IMR-90 (cell line): Measurements from ENCODE around the gene CRTAC1. TPM values are rescaled to one million over a fixed set of nuclear protein-coding genes. Genes with fewer than 3 reads are reported as not detected.

Experiments
- ATAC-seq: fragments of 200-7000 bp; cut with Tn5 transposase; 2 replicates; pipeline ENCODE4 v1.9.1; 2020; ENCODE audit warnings: low read depth, mild to moderate bottlenecking, moderate library complexity
- BruUV-seq: library from RNA; stranded (reverse); fragments of 400-500 nt; replicated peaks from 2 replicates; lab custom pipeline; 2021; lab: Mats Ljungman, UMichigan
- CTCF ChIA-PET: fragments of 300-600 bp; formaldehyde crosslinking; extraction: SDS; loops from one replicate; lab custom pipeline; 2021; ENCODE audit warnings: antibody characterized with exemption; lab: Yijun Ruan, JAX
- POLR2A ChIA-PET: fragments of 300-600 bp; sonication (Branson Sonifier 250); formaldehyde crosslinking; loops from one replicate; lab custom pipeline; 2022; ENCODE audit warnings: antibody characterized with exemption; ENCODE audit not compliant: unreplicated experiment; lab: Charles Lee
- DNase-seq: peaks from one replicate; pipeline ENCODE4 v3.0.0; 2013
- H2AFZ ChIP-seq: replicated peaks from 2 replicates; pipeline ENCODE3; 2013; ENCODE audit warnings: low read length, mild to moderate bottlenecking; ENCODE audit not compliant: poor library complexity
- H2AK5ac ChIP-seq: 2 replicates; pipeline ENCODE4 v1.6.1; 2013; ENCODE audit warnings: low read depth, low read length, inconsistent platforms
- H2AK9ac ChIP-seq: replicated peaks from 2 replicates; pipeline ENCODE3; 2013; ENCODE audit warnings: mild to moderate bottlenecking, low read depth, low read length, moderate library complexity; ENCODE audit not compliant: poor library complexity
- H2BK120ac ChIP-seq: 2 replicates; pipeline ENCODE4 v1.6.1; 2013; ENCODE audit warnings: low read depth, low read length, inconsistent platforms
- H2BK15ac ChIP-seq: 3 replicates; pipeline ENCODE4 v1.6.1; 2013; ENCODE audit warnings: low read depth, low read length, inconsistent platforms
- H2BK20ac ChIP-seq: 2 replicates; pipeline ENCODE4 v1.6.1; 2013; ENCODE audit warnings: low read depth, mild to moderate bottlenecking, inconsistent platforms, low read length, moderate library complexity
- H2BK5ac ChIP-seq: 2 replicates; pipeline ENCODE4 v1.6.1; 2013; ENCODE audit warnings: mild to moderate bottlenecking, low read depth, low read length, inconsistent platforms; ENCODE audit not compliant: poor library complexity, severe bottlenecking
- H3K14ac ChIP-seq: replicated peaks from 2 replicates; pipeline ENCODE4 v1.6.1; 2013; ENCODE audit warnings: low read depth, low read length, inconsistent platforms
- H3K18ac ChIP-seq: 2 replicates; pipeline ENCODE4 v1.6.1; 2013; ENCODE audit warnings: low read depth, low read length, control low read depth
- H3K23ac ChIP-seq: 2 replicates; pipeline ENCODE4 v1.6.1; 2013; ENCODE audit warnings: low read depth, low read length, inconsistent platforms
- H3K27ac ChIP-seq: 2 replicates; pipeline ENCODE4 v1.5.1; 2013; ENCODE audit warnings: mild to moderate bottlenecking, control low read depth, low read length; ENCODE audit not compliant: insufficient read depth
- H3K27me3 ChIP-seq: 2 replicates; pipeline ENCODE4 v1.6.1; 2013; ENCODE audit warnings: low read length; ENCODE audit not compliant: control insufficient read depth, insufficient read depth
- H3K36me3 ChIP-seq: 2 replicates; pipeline ENCODE4 v1.6.1; 2013; ENCODE audit warnings: low read length, mixed read lengths; ENCODE audit not compliant: control insufficient read depth, insufficient read depth
- H3K4ac ChIP-seq: 2 replicates; pipeline ENCODE4 v1.6.1; 2013; ENCODE audit warnings: low read depth, low read length, inconsistent platforms
- H3K4me1 ChIP-seq: 2 replicates; pipeline ENCODE4 v1.6.1; 2013; ENCODE audit warnings: low read length, mixed read lengths; ENCODE audit not compliant: control insufficient read depth, insufficient read depth
- H3K4me2 ChIP-seq: 2 replicates; pipeline ENCODE4 v1.6.1; 2013; ENCODE audit warnings: low read depth, mild to moderate bottlenecking, control low read depth, low read length, moderate library complexity
- H3K4me3 ChIP-seq: 2 replicates; pipeline ENCODE4 v1.5.1; 2013; ENCODE audit warnings: low read depth, mild to moderate bottlenecking, control low read depth, low read length, moderate library complexity; ENCODE audit not compliant: insufficient read depth
- H3K56ac ChIP-seq: 2 replicates; pipeline ENCODE4 v1.6.1; 2013; ENCODE audit warnings: low read length, inconsistent platforms; ENCODE audit not compliant: insufficient read depth; ENCODE audit errors: extremely low read depth
- H3K79me1 ChIP-seq, 2 experiments: 2 replicates each; pipeline ENCODE4 v1.6.1; 2013; ENCODE audit warnings: low read length in 2 of 2, inconsistent platforms in 1 of 2, low read depth in 1 of 2
- H3K9ac ChIP-seq: 2 replicates; pipeline ENCODE4 v1.6.1; 2013; ENCODE audit warnings: low read depth, low read length, control low read depth
- H3K9me1 ChIP-seq: 2 replicates; pipeline ENCODE4 v1.6.1; 2013; ENCODE audit warnings: low read length, inconsistent platforms; ENCODE audit not compliant: insufficient read depth
- H3K9me3 ChIP-seq: 2 replicates; pipeline ENCODE4 v1.6.1; 2013; ENCODE audit warnings: low read length; ENCODE audit not compliant: control insufficient read depth, insufficient read depth
- H4K20me1 ChIP-seq: 2 replicates; pipeline ENCODE4 v1.6.1; 2013; ENCODE audit warnings: low read length, inconsistent platforms; ENCODE audit not compliant: insufficient read depth
- H4K5ac ChIP-seq: 2 replicates; pipeline ENCODE4 v1.6.1; 2013; ENCODE audit warnings: mild to moderate bottlenecking, low read depth, low read length, control low read depth
- H4K8ac ChIP-seq, 2 experiments: 2 replicates each; pipeline ENCODE4 v1.6.1; 2013; ENCODE audit warnings: low read depth in 2 of 2, low read length in 2 of 2, control low read depth in 1 of 2, inconsistent platforms in 1 of 2
- H4K91ac ChIP-seq: 2 replicates; pipeline ENCODE4 v1.6.1; 2013; ENCODE audit warnings: low read depth, low read length, inconsistent platforms; ENCODE audit not compliant: insufficient read depth
- BHLHE40 ChIP-seq: fragments of 150-350 bp; IDR thresholded peaks from 2 replicates; pipeline ENCODE4 v1.6.1; 2016; ENCODE audit warnings: mild to moderate bottlenecking, low read depth, low read length
- CEBPB ChIP-seq: IDR thresholded peaks from 2 replicates; pipeline ENCODE4 v1.6.1; 2012; ENCODE audit warnings: low read depth, low read length, improper control_type of control experiment
- CTCF ChIP-seq: conservative IDR thresholded peaks from 2 replicates; pipeline ENCODE4 v1.5.1; 2012; ENCODE audit warnings: mild to moderate bottlenecking, low read depth, low read length, improper control_type of control experiment
- ELK1 ChIP-seq: fragments of 150-350 bp; IDR thresholded peaks from 2 replicates; pipeline ENCODE4 v1.6.1; 2016; ENCODE audit warnings: low read depth, mild to moderate bottlenecking, low read length, moderate library complexity, borderline replicate concordance
- FOS ChIP-seq: fragments of 150-350 bp; IDR thresholded peaks from 2 replicates; pipeline ENCODE4 v1.6.1; 2016; ENCODE audit warnings: low read depth, low read length
- MAFK ChIP-seq: IDR thresholded peaks from 2 replicates; pipeline ENCODE4 v1.6.1; 2012; ENCODE audit warnings: low read depth, low read length, improper control_type of control experiment
- MAZ ChIP-seq: IDR thresholded peaks from 2 replicates; pipeline ENCODE4 v1.6.1; 2012; ENCODE audit warnings: low read depth, mild to moderate bottlenecking, low read length, improper control_type of control experiment, moderate library complexity, borderline replicate concordance
- NFE2L2 ChIP-seq: fragments of 150-350 bp; IDR thresholded peaks from 2 replicates; pipeline ENCODE4 v1.6.1; 2016; ENCODE audit warnings: low read depth, mild to moderate bottlenecking, low read length
- POLR2A ChIP-seq: IDR thresholded peaks from 2 replicates; pipeline ENCODE4 v1.6.1; 2012; ENCODE audit warnings: mild to moderate bottlenecking, low read depth, low read length
- RAD21 ChIP-seq: IDR thresholded peaks from 2 replicates; pipeline ENCODE4 v1.6.1; 2012; ENCODE audit warnings: low read length, improper control_type of control experiment
- RFX5 ChIP-seq: IDR thresholded peaks from 2 replicates; pipeline ENCODE4 v1.8.0; 2012; ENCODE audit warnings: low read depth, mild to moderate bottlenecking, low read length, moderate library complexity
- SMC3 ChIP-seq: fragments of 150-350 bp; IDR thresholded peaks from 2 replicates; pipeline ENCODE4 v1.6.1; 2016; ENCODE audit warnings: low read depth, mild to moderate bottlenecking, antibody characterized with exemption, low read length, moderate library complexity
- WGBS, 2 experiments: methylation state at CpG; one replicate each; pipeline versions ENCODE4 v1.1.5 to v1.1.7; 2013; ENCODE audit warnings: missing lambda C conversion rate in 2 of 2; ENCODE audit not compliant: insufficient read length in 1 of 2; ENCODE audit errors: extremely low coverage in 2 of 2; 5-methylcytosine and 5-hydroxymethylcytosine counted together
- dilution Hi-C: fragments of 300-500 bp; cut with HindIII; formaldehyde crosslinking; loops from one replicate; pipeline ENCODE4 v1.14.3; 2018; ENCODE audit warnings: low sequenced_read_pairs; ENCODE audit not compliant: unreplicated experiment
- in situ Hi-C: fragments of 300-500 bp; cut with MboI; formaldehyde crosslinking; loops from 3 replicates; pipeline ENCODE4 v1.14.3; 2019; ENCODE audit warnings: low sequenced_read_pairs, inconsistent platforms, mixed read lengths
- intact Hi-C: fragments of 100-400 bp; cut with micrococcal nuclease; formaldehyde crosslinking; loops from 2 replicates; pipeline ENCODE4 v1.10.0; 2022
- polyA plus RNA-seq, 3 experiments: library from polyadenylated mRNA; depleted of rRNA; stranded (reverse); fragments of >200 nt; gene quantifications; 2 replicates each; pipeline ENCODE4 v1.2.3, GENCODE V29; 2012; ENCODE audit warnings: low replicate concordance in 1 of 3
- total RNA-seq: library from RNA; depleted of rRNA; stranded (reverse); fragments of >200 nt; gene quantifications from 2 replicates; pipeline ENCODE4 v1.2.3, GENCODE V29; 2012

CRTAC1 gene
- total and polyA plus RNA-seq, 2 of the 4 experiments (the other 2 are of a cell fraction), result not detected

- in situ Hi-C loops (no loop called here), intact Hi-C loops (no loop called here), dilution Hi-C loops (no loop called here)
- Histone ChIP-seq H3K4ac (no peak overlapping the region), H2BK15ac (no peak overlapping the region), H3K56ac (no peak overlapping the region), H2AFZ (no peak overlapping the region), H4K8ac (no peak overlapping the region), H4K5ac (no peak overlapping the region), H3K27me3 (no peaks in the 10 kb centered on the region), H3K23ac (no peak overlapping the region), H3K4me3 (no peak overlapping the region), H2AK9ac (no peak overlapping the region), H3K9me3 (no peaks in the 10 kb centered on the region), H2BK5ac (no peak overlapping the region), H3K14ac (no peak overlapping the region), H3K4me1 (no peaks in the 10 kb centered on the region), H4K91ac (no peak overlapping the region), H4K20me1 (no peaks in the 10 kb centered on the region), H3K36me3 (no peaks in the 10 kb centered on the region), H3K9ac (no peak overlapping the region), H3K18ac (no peak overlapping the region), H2BK20ac (no peak overlapping the region), H3K79me1 (no peaks in the 10 kb centered on the region), H3K27ac (no peak overlapping the region), H2BK120ac (no peak overlapping the region), H2AK5ac (no peak overlapping the region), H3K4me2 (no peak overlapping the region), H3K9me1 (no peaks in the 10 kb centered on the region)
- BruUV-seq, result no TSS peak
- CTCF ChIA-PET, result interaction anchor here (1.3 kb wide), 1 partner anchor 22 kb away, joined by 4 read pairs; no protein-coding TSS in a partner anchor
- TF ChIP-seq SMC3 (no peak), MAZ (no peak), RAD21 (no peak), CTCF (no peak), ELK1 (no peak), RFX5 (no peak), CEBPB (no peak), MAFK (no peak), BHLHE40 (no peak), POLR2A (no peak), FOS (no peak), NFE2L2 (no peak)
- whole genome bisulfite sequencing, 2 experiments, result no CpG with 5 or more reads among the region's 5 CpGs
- DNase-seq (no peak), ATAC-seq (no peak)
- POLR2A ChIA-PET, result no interaction called here
Observed at GRCh38 chr10:98067165-98067564, 36.7 kb upstream of the CRTAC1 start.
